ENCODE results near the gene HSP90AB1.

The HSP90AB1 gene

GRCh38 chr6:44223319-44224028 lies 23.4 kb upstream of the HSP90AB1 start, which contains the start of gene SLC29A1:
SLC29A1 (plus strand) TSS chr6:44223595; CDS start chr6:44227314, 3,719 bp downstream.
- Histone ChIP-seq H3K27ac (peak within 1 kb of the TSS; percentile 31), H3K27me3 (peaks cover 12% of the 10 kb centered on the region), H3K36me3 (no peaks in the 10 kb centered on the region), H3K4me3 (ENCODE audit: low read depth in 1 of 2, low read length in 1 of 2) (peak within 1 kb of the TSS; percentile 34 to 66), H3K9me3 (no peaks in the 10 kb centered on the region), H3K4me1 (ENCODE audit: control insufficient read depth in 1 of 2, insufficient read depth in 1 of 2, low read depth in 1 of 2, low read length in 1 of 2) (peaks cover 56 to 64% of the 10 kb centered on the region in 2 experiments)
- TF ChIP-seq CTCF (IDR thresholded peaks at IDR 0.05) = peak; percentile 27

- no peaks in the 10 kb centered on the region for H3K36me3 ChIP-seq
- no peaks in the 10 kb centered on the region for H3K9me3 ChIP-seq
- H3K27ac ChIP-seq = no peak overlapping the region
- H3K4me1 ChIP-seq (ENCODE audit: control insufficient read depth in 1 of 2, insufficient read depth in 1 of 2, low read depth in 1 of 2, low read length in 1 of 2) = peaks cover 56 to 61% of the 10 kb centered on the region in 2 experiments
- H3K4me3 ChIP-seq (ENCODE audit: low read depth in 1 of 2, low read length in 1 of 2) = peak overlapping the region; percentile 31 to 66
- H3K27me3 ChIP-seq = peaks cover 12% of the 10 kb centered on the region
- no peak for TF ChIP-seq CTCF (IDR thresholded peaks at IDR 0.05)
Measured at GRCh38 chr6:44224029-44224964, 22.6 kb upstream of the HSP90AB1 start.

GRCh38 chr6:44224965-44225305 lies 22.0 kb upstream of the HSP90AB1 start:
- Histone ChIP-seq H3K27ac (no peak overlapping the region), H3K9me3 (no peaks in the 10 kb centered on the region), H3K4me1 (ENCODE audit: control insufficient read depth in 1 of 2, insufficient read depth in 1 of 2, low read depth in 1 of 2, low read length in 1 of 2) (peaks cover 59 to 61% of the 10 kb centered on the region in 2 experiments), H3K4me3 (ENCODE audit: low read depth in 1 of 2, low read length in 1 of 2) (no peak overlapping the region), H3K27me3 (peaks cover 12% of the 10 kb centered on the region), H3K36me3 (no peaks in the 10 kb centered on the region)
- no peak for TF ChIP-seq CTCF (IDR thresholded peaks at IDR 0.05)

GRCh38 chr6:44225579-44226325 lies 21.1 kb upstream of the HSP90AB1 start:
- Histone ChIP-seq H3K36me3 (no peaks in the 10 kb centered on the region), H3K27ac (peak overlapping the region; percentile 76), H3K4me1 (ENCODE audit: control insufficient read depth in 1 of 2, insufficient read depth in 1 of 2, low read depth in 1 of 2, low read length in 1 of 2) (peaks cover 59 to 64% of the 10 kb centered on the region in 2 experiments), H3K9me3 (no peaks in the 10 kb centered on the region), H3K4me3 (ENCODE audit: low read depth in 1 of 2, low read length in 1 of 2) (peak overlapping the region in 1 of 2 experiments; percentile 0), H3K27me3 (peaks cover 12% of the 10 kb centered on the region)
- TF ChIP-seq CTCF (IDR thresholded peaks at IDR 0.05) = no peak

All from neutrophil (primary cell).